A549 (cell line): ENCODE measurements around the gene ADCY10.

ENCODE experiments used
- CTCF ChIP-seq: fragments of >200 bp; sonication (Bioruptor Twin); formaldehyde crosslinking; IDR thresholded peaks from 3 replicates; pipeline ENCODE4 v1.5.1; 2016
- EHMT2 ChIP-seq: fragments of 200-600 bp; sonication (generic); IDR thresholded peaks from 2 replicates; pipeline ENCODE4 v1.6.1; 2016; ENCODE audit warnings: antibody characterized with exemption, low read depth, mild to moderate bottlenecking, moderate library complexity
- EP300 ChIP-seq, 2 experiments: fragments of >200 bp; sonication (Bioruptor Twin); formaldehyde crosslinking; IDR thresholded peaks; 2 replicates in 1 of 2; 3 replicates in 1 of 2; pipeline ENCODE4 v1.6.1; 2016 to 2017
- FOSL2 ChIP-seq, 2 experiments: fragments of 450-650 bp in 1 of 2; fragments of >200 bp in 1 of 2; sonication (Bioruptor Twin) in 1 of 2; formaldehyde crosslinking; IDR thresholded peaks; 2 replicates each; pipeline versions ENCODE4 v1.5.0 to v1.6.1; 2016 to 2020; ENCODE audit warnings: mild to moderate bottlenecking in 1 of 2, moderate library complexity in 1 of 2
- GATA3 ChIP-seq: IDR thresholded peaks from 2 replicates; pipeline ENCODE4 v1.6.1; 2012; ENCODE audit warnings: borderline replicate concordance
- JUN ChIP-seq, 2 experiments: fragments of >200 bp; sonication (Bioruptor Twin); formaldehyde crosslinking; IDR thresholded peaks; 2 replicates in 1 of 2; 3 replicates in 1 of 2; pipeline ENCODE4 v1.6.1; 2016 to 2017
- MAZ ChIP-seq: fragments of 150-350 bp; IDR thresholded peaks from 2 replicates; pipeline ENCODE4 v1.6.1; 2014; ENCODE audit warnings: antibody characterized with exemption, low read depth, low read length, borderline replicate concordance
- POLR2A ChIP-seq: IDR thresholded peaks from 2 replicates; pipeline ENCODE4 v1.6.1; 2012; ENCODE audit warnings: mild to moderate bottlenecking, low read length
- RAD21 ChIP-seq, 2 experiments: fragments of >200 bp in 1 of 2; sonication (Bioruptor Twin) in 1 of 2; formaldehyde crosslinking in 1 of 2; IDR thresholded peaks in 1 of 2; conservative IDR thresholded peaks in 1 of 2; 2 replicates in 1 of 2; 3 replicates in 1 of 2; pipeline ENCODE4 v1.6.1; 2012 to 2018; ENCODE audit warnings: inconsistent platforms in 1 of 2
- TP53 ChIP-seq: fragments of 250-450 bp; sonication (Bioruptor Pico); IDR thresholded peaks from 2 replicates; pipeline ENCODE4 v1.5.0; 2021; ENCODE audit warnings: mild to moderate bottlenecking, moderate library complexity
- ZFP36 ChIP-seq: fragments of 450-650 bp; IDR thresholded peaks from 2 replicates; pipeline ENCODE4 v1.6.1; 2014; ENCODE audit warnings: borderline replicate concordance; ENCODE audit not compliant: partially characterized antibody

- TF ChIP-seq CTCF (no peak), FOSL2 (IDR thresholded peaks at IDR 0.05) (no peak), FOSL2 (CRISPR knock-in tag; IDR thresholded peaks at IDR 0.05) (no peak), MAZ (no peak), JUN (IDR thresholded peaks at IDR 0.05) (no peak), POLR2A (no peak), ZFP36 (no peak), EP300 (IDR thresholded peaks at IDR 0.05) (peak in 1 of 2 experiments; percentile 52; a peak in 1 of 5 replicates), EHMT2 (no peak), TP53 (CRISPR knock-in tag) (no peak), RAD21 (conservative IDR thresholded peaks at IDR 0.05 in 1 of 2, IDR thresholded peaks at IDR 0.05 in 1 of 2) (no peak), GATA3 (no peak)
Observed at GRCh38 chr1:167795810-167796740, 117.9 kb downstream of the ADCY10 start.
